ENCODE results near the gene ACBD3. TPM values are rescaled to one million over a fixed set of nuclear protein-coding genes. Genes with fewer than 3 reads are reported as not detected.

Gene ACBD3
- total and polyA plus RNA-seq, 2 experiments from 2014 or later: 41.4 to 76.8 TPM

DNA sequence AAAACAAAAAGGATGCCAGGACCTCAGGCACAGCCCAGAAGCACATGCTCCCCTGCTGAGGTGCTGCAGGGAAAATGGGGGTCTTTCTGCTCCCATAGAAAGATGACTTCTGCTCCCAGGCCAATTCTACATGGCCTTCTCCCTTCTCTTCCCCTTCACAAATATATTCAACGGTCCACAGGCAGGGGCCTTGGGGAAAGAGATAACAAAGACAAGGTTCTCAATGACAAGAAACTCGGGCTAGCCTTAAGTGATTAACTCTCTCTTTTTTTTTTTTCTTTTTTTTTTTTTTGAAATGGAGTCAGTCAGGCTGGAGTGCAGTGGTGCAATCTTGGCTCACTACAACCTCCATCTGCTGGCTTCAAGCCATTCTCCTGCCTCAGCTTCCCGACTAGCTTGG, 69.9 kb downstream of the ACBD3 start:
- H3F3A ChIP-seq (ENCODE audit: insufficient read depth): peaks cover 6% of the 10 kb centered on the region; the same call in 1 of the 2 replicates
- in situ Hi-C loops (cut with MboI): no loop called here
- H3K36me3 ChIP-seq (ENCODE audit: low read depth): no peaks in the 10 kb centered on the region
- no peak overlapping the region for H3K4me3 ChIP-seq
- no peak overlapping the region for H3K9ac ChIP-seq
- H3K9me3 ChIP-seq (ENCODE audit: low read depth): no peaks in the 10 kb centered on the region
- no peaks in the 10 kb centered on the region for H3K4me1 ChIP-seq (ENCODE audit: insufficient read depth)
- H4K20me1 ChIP-seq (ENCODE audit: insufficient read depth): no peaks in the 10 kb centered on the region
- H3K9me2 ChIP-seq (ENCODE audit: insufficient read depth): no peaks in the 10 kb centered on the region
- no peak overlapping the region for H2AFZ ChIP-seq
- no peak overlapping the region for H3K27ac ChIP-seq
- DNase-seq: no peak
- no peaks in the 10 kb centered on the region for H3K27me3 ChIP-seq (replicated peaks; ENCODE audit: insufficient read depth)
- WGBS, 2 experiments (ENCODE audit: low coverage in 1 of 2, low lambda C conversion rate in 2 of 2, missing lambda C conversion rate in 2 of 2): 45 to 61% methylated on average over 3 of the region's 3 CpGs
- TF ChIP-seq EZH2 (IDR thresholded peaks at IDR 0.05; ENCODE audit: insufficient read depth, poor library complexity, severe bottlenecking) (no peak), EZH2phosphoT487 (IDR thresholded peaks at IDR 0.05; ENCODE audit: insufficient read depth, low read depth) (no peak)
- no peak overlapping the region for H3K4me2 ChIP-seq (ENCODE audit: unreplicated experiment)
- H3K79me2 ChIP-seq (ENCODE audit: insufficient read depth): no peaks in the 10 kb centered on the region

DNA sequence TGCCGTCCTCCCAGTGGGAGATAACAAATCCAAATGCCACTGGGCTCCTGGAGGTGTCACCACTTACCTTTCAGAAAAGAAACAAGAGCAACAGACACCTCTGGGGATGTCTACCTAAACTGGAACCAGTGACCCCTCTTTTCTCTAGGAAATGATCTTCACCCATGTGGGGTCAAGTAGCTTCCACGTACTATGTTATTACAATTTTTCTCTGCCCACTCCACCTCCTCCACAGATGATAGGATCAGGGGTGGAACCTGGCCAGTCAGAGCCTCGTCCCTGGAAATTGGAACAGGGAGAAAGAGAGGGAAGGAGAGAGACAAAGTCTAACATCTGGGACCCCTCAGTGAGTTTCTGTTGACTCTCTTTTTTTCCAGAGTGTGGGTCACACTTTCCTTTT, 73.9 kb downstream of the ACBD3 start:
- H3K4me2 ChIP-seq (ENCODE audit: unreplicated experiment): no peak overlapping the region
- no peak overlapping the region for H2AFZ ChIP-seq
- H3K27me3 ChIP-seq (replicated peaks; ENCODE audit: insufficient read depth): no peaks in the 10 kb centered on the region
- H3K9me2 ChIP-seq (ENCODE audit: insufficient read depth): no peaks in the 10 kb centered on the region
- TF ChIP-seq EZH2 (IDR thresholded peaks at IDR 0.05; ENCODE audit: insufficient read depth, poor library complexity, severe bottlenecking): no peak
- TF ChIP-seq EZH2phosphoT487 (IDR thresholded peaks at IDR 0.05; ENCODE audit: insufficient read depth, low read depth): no peak
- no peak overlapping the region for H3K9ac ChIP-seq
- peaks cover 21% of the 10 kb centered on the region for H3F3A ChIP-seq (ENCODE audit: insufficient read depth)
- H4K20me1 ChIP-seq (ENCODE audit: insufficient read depth): no peaks in the 10 kb centered on the region
- no peaks in the 10 kb centered on the region for H3K36me3 ChIP-seq (ENCODE audit: low read depth)
- H3K27ac ChIP-seq: no peak overlapping the region
- in situ Hi-C loops (cut with MboI): no loop called here
- peaks cover 12% of the 10 kb centered on the region for H3K4me1 ChIP-seq (ENCODE audit: insufficient read depth)
- no peaks in the 10 kb centered on the region for H3K79me2 ChIP-seq (ENCODE audit: insufficient read depth)
- no peak for DNase-seq
- H3K9me3 ChIP-seq (ENCODE audit: low read depth): no peaks in the 10 kb centered on the region
- 93 to 97% methylated on average over 3 of the region's 3 CpGs for WGBS, 2 experiments (ENCODE audit: low coverage in 1 of 2, low lambda C conversion rate in 2 of 2, missing lambda C conversion rate in 2 of 2)
- H3K4me3 ChIP-seq: no peak overlapping the region

DNA sequence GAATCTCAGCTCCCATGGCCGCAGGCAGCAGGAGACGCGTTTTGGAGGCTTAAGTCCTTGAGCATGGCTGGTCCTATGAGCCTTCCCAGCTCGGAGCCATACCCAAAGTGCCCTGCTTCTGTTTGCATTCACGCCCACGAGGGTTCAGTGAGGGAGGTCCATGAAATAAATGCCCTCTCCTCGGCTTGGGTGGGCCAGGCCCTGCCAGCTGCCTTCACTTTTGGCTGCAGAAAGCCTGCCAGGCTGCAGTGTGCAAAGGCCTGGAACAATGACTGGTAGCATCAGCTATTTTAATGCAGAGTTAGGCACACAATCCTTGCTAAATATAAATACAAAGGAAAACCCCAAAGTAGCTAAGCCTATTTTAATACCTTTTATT, 74.7 kb downstream of the ACBD3 start:
- H2AFZ ChIP-seq: no peak overlapping the region
- no peaks in the 10 kb centered on the region for H3K36me3 ChIP-seq (ENCODE audit: low read depth)
- no peaks in the 10 kb centered on the region for H3K9me3 ChIP-seq (ENCODE audit: low read depth)
- H3K9me2 ChIP-seq (ENCODE audit: insufficient read depth): no peaks in the 10 kb centered on the region
- 47 to 49% methylated on average over 7 of the region's 7 CpGs for WGBS, 2 experiments (ENCODE audit: low coverage in 1 of 2, low lambda C conversion rate in 2 of 2, missing lambda C conversion rate in 2 of 2)
- no peaks in the 10 kb centered on the region for H4K20me1 ChIP-seq (ENCODE audit: insufficient read depth)
- no peak overlapping the region for H3K4me3 ChIP-seq
- in situ Hi-C loops (cut with MboI): no loop called here
- no peak overlapping the region for H3K4me2 ChIP-seq (ENCODE audit: unreplicated experiment)
- no peaks in the 10 kb centered on the region for H3K79me2 ChIP-seq (ENCODE audit: insufficient read depth)
- no peak overlapping the region for H3K9ac ChIP-seq
- no peaks in the 10 kb centered on the region for H3K27me3 ChIP-seq (replicated peaks; ENCODE audit: insufficient read depth)
- H3F3A ChIP-seq (ENCODE audit: insufficient read depth): peaks cover 21% of the 10 kb centered on the region
- peaks cover 12% of the 10 kb centered on the region for H3K4me1 ChIP-seq (ENCODE audit: insufficient read depth)
- TF ChIP-seq EZH2 (IDR thresholded peaks at IDR 0.05; ENCODE audit: insufficient read depth, poor library complexity, severe bottlenecking) (no peak), EZH2phosphoT487 (IDR thresholded peaks at IDR 0.05; ENCODE audit: insufficient read depth, low read depth) (no peak)
- no peak for DNase-seq
- H3K27ac ChIP-seq: no peak overlapping the region

DNA sequence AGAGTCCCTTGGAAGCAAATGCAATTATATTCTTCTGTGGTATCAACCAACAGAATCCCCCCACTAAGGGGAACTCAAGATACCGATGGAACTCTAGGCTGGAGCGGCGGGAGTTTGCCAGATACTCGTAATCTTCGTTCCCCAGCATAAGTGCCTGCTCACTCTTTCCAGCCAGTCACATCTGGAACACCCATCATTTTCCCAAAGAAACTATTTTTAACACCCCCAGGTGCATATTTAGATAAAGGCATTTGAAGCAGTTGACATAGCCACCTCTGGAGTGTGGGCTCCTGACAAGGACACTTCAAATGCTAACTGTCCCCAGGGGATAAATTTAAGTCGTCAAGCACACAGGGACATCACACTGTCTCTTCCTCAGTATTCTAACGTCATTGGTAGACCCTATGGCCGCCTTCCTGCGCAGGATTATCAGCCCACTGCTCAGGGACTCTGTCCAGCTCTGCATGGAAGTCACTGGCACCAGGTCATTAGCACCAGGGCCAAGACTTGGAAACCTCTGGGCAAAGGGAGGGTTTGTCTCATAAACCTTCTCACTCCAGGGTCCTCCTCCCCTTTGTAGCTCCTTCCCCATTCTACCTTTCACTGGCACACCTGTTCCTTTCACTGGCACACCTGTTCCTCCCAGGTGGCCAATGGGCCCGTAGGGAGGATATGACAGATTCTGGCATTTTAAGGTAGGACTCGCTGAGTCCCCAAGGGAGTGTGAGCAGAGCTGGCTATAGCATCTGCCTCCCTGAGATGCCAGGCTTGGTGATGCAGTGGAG, 75.3 kb downstream of the ACBD3 start:
- no peaks in the 10 kb centered on the region for H3K27me3 ChIP-seq (replicated peaks; ENCODE audit: insufficient read depth)
- peak overlapping the region; percentile 78 for H3K4me3 ChIP-seq
- peak; percentile 44 for DNase-seq
- 45 to 46% methylated on average over 11 of the region's 11 CpGs for WGBS, 2 experiments (ENCODE audit: low coverage in 1 of 2, low lambda C conversion rate in 2 of 2, missing lambda C conversion rate in 2 of 2)
- H3K79me2 ChIP-seq (ENCODE audit: insufficient read depth): no peaks in the 10 kb centered on the region
- no peaks in the 10 kb centered on the region for H4K20me1 ChIP-seq (ENCODE audit: insufficient read depth)
- TF ChIP-seq EZH2 (IDR thresholded peaks at IDR 0.05; ENCODE audit: insufficient read depth, poor library complexity, severe bottlenecking): no peak
- TF ChIP-seq EZH2phosphoT487 (IDR thresholded peaks at IDR 0.05; ENCODE audit: insufficient read depth, low read depth): no peak
- H3K27ac ChIP-seq: peak overlapping the region; percentile 86
- peaks cover 21% of the 10 kb centered on the region for H3F3A ChIP-seq (ENCODE audit: insufficient read depth)
- H3K9me2 ChIP-seq (ENCODE audit: insufficient read depth): no peaks in the 10 kb centered on the region
- peak overlapping the region; percentile 89 for H3K4me2 ChIP-seq (ENCODE audit: unreplicated experiment)
- H2AFZ ChIP-seq: peak overlapping the region; percentile 85
- no peaks in the 10 kb centered on the region for H3K9me3 ChIP-seq (ENCODE audit: low read depth)
- in situ Hi-C loops (cut with MboI): no loop called here
- no peaks in the 10 kb centered on the region for H3K36me3 ChIP-seq (ENCODE audit: low read depth)
- peak overlapping the region; percentile 88 for H3K9ac ChIP-seq
- H3K4me1 ChIP-seq (ENCODE audit: insufficient read depth): peaks cover 12% of the 10 kb centered on the region
